Measurements from ENCODE around the gene ASB11. TPM values are rescaled to one million over a fixed set of nuclear protein-coding genes. Genes with fewer than 3 reads are reported as not detected.

The ASB11 gene
- total RNA-seq: not detected in 3 replicates
- long read RNA-seq: 0 reads

- no peak for DNase-seq (ENCODE audit: low spot score)
- Mint-ChIP-seq H3K27ac (ENCODE audit: unreplicated experiment) (no peak within 1 kb of the TSS), H3K36me3 (ENCODE audit: low read depth) (peaks cover 2% of the 10 kb centered on the region), H3K4me1 (ENCODE audit: low read depth) (no peaks in the 10 kb centered on the region), H3K27me3 (ENCODE audit: low read depth) (peaks cover 2% of the 10 kb centered on the region), H3K4me3 (ENCODE audit: unreplicated experiment) (no peak within 1 kb of the TSS), H3K9me3 (ENCODE audit: low read depth) (no peaks in the 10 kb centered on the region)
- no peak for TF ChIP-seq CTCF (IDR thresholded peaks at IDR 0.05)
These were observed at the start of gene ASB11 for GRCh38 chrX:15315509-15315908. TSS of gene ASB11 (minus strand) at chrX:15315640. CDS start at chrX:15315605, 35 bp downstream.

- Mint-ChIP-seq H3K27me3 (ENCODE audit: low read depth) (no peaks in the 10 kb centered on the region), H3K9me3 (ENCODE audit: low read depth) (peaks cover 5% of the 10 kb centered on the region), H3K36me3 (ENCODE audit: low read depth) (no peaks in the 10 kb centered on the region), H3K4me3 (ENCODE audit: unreplicated experiment) (no peak overlapping the region), H3K4me1 (ENCODE audit: low read depth) (no peaks in the 10 kb centered on the region), H3K27ac (ENCODE audit: unreplicated experiment) (no peak overlapping the region)
- no peak for DNase-seq (ENCODE audit: low spot score)
- TF ChIP-seq CTCF (IDR thresholded peaks at IDR 0.05): no peak
These were observed 44.3 kb upstream of the ASB11 start for GRCh38 chrX:15359701-15360100.

GRCh38 chrX:15358533-15358932, 43.1 kb upstream of the ASB11 start:
- TF ChIP-seq CTCF (IDR thresholded peaks at IDR 0.05): no peak
- Mint-ChIP-seq H3K4me1 (ENCODE audit: low read depth) (no peaks in the 10 kb centered on the region), H3K9me3 (ENCODE audit: low read depth) (peaks cover 5% of the 10 kb centered on the region), H3K27me3 (ENCODE audit: low read depth) (no peaks in the 10 kb centered on the region), H3K4me3 (ENCODE audit: unreplicated experiment) (no peak overlapping the region), H3K36me3 (ENCODE audit: low read depth) (no peaks in the 10 kb centered on the region), H3K27ac (ENCODE audit: unreplicated experiment) (no peak overlapping the region)
- no peak for DNase-seq (ENCODE audit: low spot score)

- no peak for DNase-seq (ENCODE audit: low spot score)
- H3K27me3 Mint-ChIP-seq (ENCODE audit: low read depth): no peaks in the 10 kb centered on the region
- peaks cover 5% of the 10 kb centered on the region for H3K9me3 Mint-ChIP-seq (ENCODE audit: low read depth)
- no peaks in the 10 kb centered on the region for H3K36me3 Mint-ChIP-seq (ENCODE audit: low read depth)
- no peaks in the 10 kb centered on the region for H3K4me1 Mint-ChIP-seq (ENCODE audit: low read depth)
- H3K27ac Mint-ChIP-seq (ENCODE audit: unreplicated experiment): no peak overlapping the region
- TF ChIP-seq CTCF (IDR thresholded peaks at IDR 0.05): no peak
- no peak overlapping the region for H3K4me3 Mint-ChIP-seq (ENCODE audit: unreplicated experiment)
These were observed 41.0 kb upstream of the ASB11 start for GRCh38 chrX:15356444-15356843.

GRCh38 chrX:15350329-15350996, 35.0 kb upstream of the ASB11 start:
- DNase-seq (ENCODE audit: low spot score): no peak
- H3K9me3 Mint-ChIP-seq (ENCODE audit: low read depth): no peaks in the 10 kb centered on the region
- no peak for TF ChIP-seq CTCF (IDR thresholded peaks at IDR 0.05)
- no peak overlapping the region for H3K27ac Mint-ChIP-seq (ENCODE audit: unreplicated experiment)
- no peaks in the 10 kb centered on the region for H3K36me3 Mint-ChIP-seq (ENCODE audit: low read depth)
- H3K4me3 Mint-ChIP-seq (ENCODE audit: unreplicated experiment): no peak overlapping the region
- H3K4me1 Mint-ChIP-seq (ENCODE audit: low read depth): no peaks in the 10 kb centered on the region
- H3K27me3 Mint-ChIP-seq (ENCODE audit: low read depth): peaks cover 4% of the 10 kb centered on the region
